T-helper 2 cell (primary cell): ENCODE results near the gene KCNG4.
"Not testable (repeated sequence)": the region's sequence is repeated elsewhere in the genome, so short reads cannot be mapped to it uniquely, and the experiment has no call there.

Experiments
- DNase-seq, 5 experiments: peaks; one replicate each; pipeline versions ENCODE4 v3.0.0 to v3.0.0-alpha.2; 2012 to 2022

KCNG4 gene

GRCh38 chr16:84204551-84204950 is 35.3 kb downstream of the KCNG4 start:
- DNase-seq = not testable (repeated sequence)

- DNase-seq = no peak
Observed at GRCh38 chr16:84199861-84200260, 40.0 kb downstream of the KCNG4 start.

GRCh38 chr16:84199097-84199496 is 40.7 kb downstream of the KCNG4 start:
- DNase-seq = no peak

GRCh38 chr16:84198401-84198800 is 41.4 kb downstream of the KCNG4 start:
- no peak for DNase-seq

GRCh38 chr16:84197466-84198128 is 42.2 kb downstream of the KCNG4 start:
- no peak for DNase-seq

- DNase-seq = no peak
Observed at GRCh38 chr16:84196727-84197394, 43.0 kb downstream of the KCNG4 start.

- no peak for DNase-seq
Observed at GRCh38 chr16:84196101-84196500, 43.7 kb downstream of the KCNG4 start.

GRCh38 chr16:84195201-84196093 is 44.4 kb downstream of the KCNG4 start:
- DNase-seq = no peak

GRCh38 chr16:84194470-84195200 is 45.2 kb downstream of the KCNG4 start:
- DNase-seq = peak in 1 of 5 experiments; percentile 55

GRCh38 chr16:84194018-84194417 is 45.8 kb downstream of the KCNG4 start:
- no peak for DNase-seq

- peak in 1 of 5 experiments; percentile 71 for DNase-seq
Observed at GRCh38 chr16:84193480-84193879, 46.3 kb downstream of the KCNG4 start.

GRCh38 chr16:84191466-84191865 is 48.3 kb downstream of the KCNG4 start:
- DNase-seq = no peak

- peak in 1 of 5 experiments; percentile 20 for DNase-seq
Observed at GRCh38 chr16:84190731-84191388, 49.0 kb downstream of the KCNG4 start, which contains the start of gene ADAD2. Gene ADAD2, plus strand, starts transcription at chr16:84191157. Its CDS starts 74 bp downstream, at chr16:84191231.

GRCh38 chr16:84186685-84187437 is 53.0 kb downstream of the KCNG4 start, which contains the start of gene TAF1C:
Gene TAF1C, minus strand, starts transcription at chr16:84187057. Its CDS starts 2,069 bp downstream, at chr16:84184988.
- DNase-seq = peak; percentile 77 to 92 (median 81)

GRCh38 chr16:84184775-84185174 is 55.0 kb downstream of the KCNG4 start:
- DNase-seq = no peak

- DNase-seq = no peak
Observed at GRCh38 chr16:84183911-84184591, 55.8 kb downstream of the KCNG4 start.

GRCh38 chr16:84183572-84183875 is 56.3 kb downstream of the KCNG4 start:
- no peak for DNase-seq

- no peak for DNase-seq
Observed at GRCh38 chr16:84182680-84183571, 56.9 kb downstream of the KCNG4 start.

GRCh38 chr16:84182104-84182503 is 57.7 kb downstream of the KCNG4 start:
- DNase-seq = no peak
